Measurements from ENCODE around the gene ODC1. TPM values are rescaled to one million over a fixed set of nuclear protein-coding genes. Genes with fewer than 3 reads are reported as not detected.
A peak's percentile ranks its signal among the peaks of the same experiment; 100 is the strongest.

Gene ODC1
- polyA plus RNA-seq, 4 donors = 12.5 to 109 (median 65.5) TPM

DNA sequence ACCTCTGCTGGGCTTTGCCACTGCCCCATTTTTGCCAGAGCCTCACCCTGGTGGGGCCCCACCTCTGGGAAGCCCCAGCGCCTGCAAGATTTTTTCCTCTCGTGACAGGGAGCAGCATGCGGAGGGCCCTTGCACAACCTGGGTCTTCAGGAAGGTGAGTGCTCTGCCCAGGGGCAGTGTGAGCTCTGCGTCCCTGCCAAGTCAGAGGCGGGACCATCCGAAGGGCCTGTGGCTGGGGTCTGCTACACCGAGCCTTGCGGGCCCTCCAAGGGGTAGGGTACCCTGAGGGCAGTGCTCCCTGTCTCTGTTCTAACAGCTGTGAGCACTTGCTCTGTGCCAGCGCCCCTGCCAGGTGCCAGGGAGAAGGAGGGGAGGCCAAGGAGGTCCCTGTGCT lies 5.8 kb upstream of the ODC1 start:
- FAIRE-seq (no peak), DNase-seq (no peak)
- 93 to 94% (median 93%) methylated on average over 8 to 9 of the region's 9 CpGs for WGBS, 3 donors
- Histone ChIP-seq H3K36me3 (ENCODE audit: control insufficient read depth in 3 of 3, insufficient read depth in 2 of 3, low read depth in 1 of 3, low read length in 3 of 3) (peaks cover 0 to 2% (median 0%) of the 10 kb centered on the region in 3 donors), H3K9me3 (ENCODE audit: control insufficient read depth in 2 of 2, insufficient read depth in 1 of 2, low read depth in 1 of 2, low read length in 1 of 2) (no peaks in the 10 kb centered on the region), H3K4me3 (ENCODE audit: low read depth in 1 of 3, low read length in 3 of 3) (no peak overlapping the region), H3K27ac (ENCODE audit: low read depth in 1 of 3, low read length in 2 of 3) (no peak overlapping the region), H3K27me3 (ENCODE audit: control insufficient read depth in 3 of 3, insufficient read depth in 3 of 3, low read length in 3 of 3) (no peaks in the 10 kb centered on the region), H3K4me1 (ENCODE audit: control insufficient read depth in 3 of 3, insufficient read depth in 2 of 3, low read depth in 1 of 3, low read length in 2 of 3) (peaks cover 0 to 27% (median 0%) of the 10 kb centered on the region in 3 donors)

DNA sequence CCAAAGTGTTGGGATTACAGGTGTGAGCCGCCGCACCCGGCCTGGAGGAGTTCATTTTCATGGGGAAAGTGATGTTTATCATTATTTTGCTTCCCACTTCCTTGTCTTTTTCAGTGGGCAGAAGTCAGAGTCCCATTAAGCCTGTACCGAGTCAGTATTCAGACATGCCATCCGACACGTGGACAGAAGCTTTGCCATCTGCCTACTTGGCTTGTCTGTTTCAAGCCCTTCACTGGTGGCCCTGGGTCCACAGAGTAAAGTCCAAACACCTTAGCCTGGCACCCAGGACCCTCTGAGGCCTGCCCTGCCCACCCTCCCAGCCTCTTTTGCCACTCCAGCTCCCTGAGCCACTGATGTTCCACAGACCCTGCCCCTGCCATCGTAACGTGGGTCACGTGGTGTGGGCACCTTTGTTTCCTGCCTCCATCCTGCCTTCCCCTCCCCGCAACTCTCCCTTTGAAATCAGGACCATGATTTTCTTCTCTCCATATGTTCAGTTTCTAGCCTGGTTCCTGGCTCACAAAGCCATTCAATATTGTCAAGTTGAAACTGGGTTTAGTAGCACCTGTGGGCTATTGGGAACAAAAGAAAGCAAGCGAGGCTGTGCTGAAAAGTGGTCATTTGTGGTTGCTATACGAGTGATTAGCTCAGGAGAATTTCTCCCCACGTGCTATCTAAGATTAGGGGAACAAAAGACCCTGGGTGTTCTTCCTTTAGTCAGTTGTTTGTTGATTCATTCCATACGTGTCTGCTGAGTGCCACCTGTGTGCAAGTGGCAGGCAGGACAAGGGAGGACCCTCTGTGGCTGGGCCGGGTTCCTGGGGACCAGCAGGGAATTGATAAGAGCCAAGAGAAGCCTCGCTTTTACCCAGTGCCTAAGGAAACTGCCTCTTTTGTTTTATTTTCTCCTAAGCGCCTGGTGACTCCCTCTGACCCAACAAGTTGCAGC lies 5.1 kb upstream of the ODC1 start:
- Histone ChIP-seq H3K4me1 (ENCODE audit: control insufficient read depth in 3 of 3, insufficient read depth in 2 of 3, low read depth in 1 of 3, low read length in 2 of 3) (peaks cover 0 to 28% (median 0%) of the 10 kb centered on the region in 3 donors), H3K27ac (ENCODE audit: low read depth in 1 of 3, low read length in 2 of 3) (no peak overlapping the region), H3K27me3 (ENCODE audit: control insufficient read depth in 3 of 3, insufficient read depth in 3 of 3, low read length in 3 of 3) (no peaks in the 10 kb centered on the region), H3K36me3 (ENCODE audit: control insufficient read depth in 3 of 3, insufficient read depth in 2 of 3, low read depth in 1 of 3, low read length in 3 of 3) (peaks cover 0 to 2% (median 0%) of the 10 kb centered on the region in 3 donors), H3K4me3 (ENCODE audit: low read depth in 1 of 3, low read length in 3 of 3) (no peak overlapping the region), H3K9me3 (ENCODE audit: control insufficient read depth in 2 of 2, insufficient read depth in 1 of 2, low read depth in 1 of 2, low read length in 1 of 2) (no peaks in the 10 kb centered on the region)
- FAIRE-seq (no peak), DNase-seq (no peak)
- 79 to 81% (median 79%) methylated on average over 17 of the region's 17 CpGs for WGBS, 3 donors

DNA sequence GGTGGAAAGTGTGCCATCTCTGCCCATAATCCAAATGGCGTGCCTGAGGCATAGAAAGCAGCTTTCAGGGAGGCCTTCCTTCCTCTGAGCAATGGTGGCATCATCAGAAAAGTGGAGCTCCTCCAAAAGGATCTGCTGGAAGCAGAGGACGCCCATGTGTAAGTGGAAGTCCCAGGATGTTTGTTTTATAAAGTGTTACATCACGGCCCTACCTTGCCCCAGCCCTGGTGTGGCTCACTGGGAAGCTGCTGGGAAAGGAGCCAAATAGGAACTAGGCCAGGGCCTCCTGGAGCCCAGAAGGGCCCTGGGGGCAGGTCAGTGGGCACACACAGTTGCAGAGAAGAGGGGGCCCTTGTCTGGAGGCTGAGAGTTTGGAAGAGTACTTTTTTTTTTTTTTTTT lies 4.2 kb upstream of the ODC1 start:
- Histone ChIP-seq H3K4me1 (ENCODE audit: control insufficient read depth in 3 of 3, insufficient read depth in 2 of 3, low read depth in 1 of 3, low read length in 2 of 3) (peaks cover 0 to 26% (median 0%) of the 10 kb centered on the region in 3 donors), H3K27me3 (ENCODE audit: control insufficient read depth in 3 of 3, insufficient read depth in 3 of 3, low read length in 3 of 3) (no peaks in the 10 kb centered on the region), H3K27ac (ENCODE audit: low read depth in 1 of 3, low read length in 2 of 3) (peak overlapping the region in 1 of 3 donors; percentile 56), H3K36me3 (ENCODE audit: control insufficient read depth in 3 of 3, insufficient read depth in 2 of 3, low read depth in 1 of 3, low read length in 3 of 3) (peaks cover 0 to 2% (median 0%) of the 10 kb centered on the region in 3 donors), H3K4me3 (ENCODE audit: low read depth in 1 of 3, low read length in 3 of 3) (no peak overlapping the region), H3K9me3 (ENCODE audit: control insufficient read depth in 2 of 2, insufficient read depth in 1 of 2, low read depth in 1 of 2, low read length in 1 of 2) (no peaks in the 10 kb centered on the region)
- 37 to 61% (median 44%) methylated on average over 3 of the region's 3 CpGs for WGBS, 3 donors
- no peak for FAIRE-seq
- peak; percentile 66 to 76 for DNase-seq

DNA sequence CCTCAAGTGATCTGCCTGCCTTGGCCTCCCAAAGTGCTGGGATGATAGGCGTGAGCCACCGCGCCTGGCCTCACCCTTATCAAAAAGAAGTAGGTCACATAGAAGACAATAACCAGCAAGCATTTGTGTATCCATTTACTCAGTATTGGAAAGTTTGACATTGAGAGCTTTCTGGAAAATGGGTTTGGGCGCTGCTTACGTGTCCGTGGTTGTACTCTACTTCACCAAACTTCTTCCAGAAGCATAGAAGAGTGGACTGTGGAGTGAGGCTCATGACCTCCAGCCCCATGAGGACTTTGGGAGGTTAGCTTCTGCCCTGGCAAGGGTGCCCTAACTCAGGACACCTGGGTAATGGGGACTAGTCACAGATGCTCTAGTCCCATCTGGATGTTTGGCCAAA lies 3.7 kb upstream of the ODC1 start:
- Histone ChIP-seq H3K9me3 (ENCODE audit: control insufficient read depth in 2 of 2, insufficient read depth in 1 of 2, low read depth in 1 of 2, low read length in 1 of 2) (no peaks in the 10 kb centered on the region), H3K4me3 (ENCODE audit: low read depth in 1 of 3, low read length in 3 of 3) (no peak overlapping the region), H3K27ac (ENCODE audit: low read depth in 1 of 3, low read length in 2 of 3) (peak overlapping the region in 1 of 3 donors; percentile 56), H3K36me3 (ENCODE audit: control insufficient read depth in 3 of 3, insufficient read depth in 2 of 3, low read depth in 1 of 3, low read length in 3 of 3) (peaks cover 0 to 2% (median 0%) of the 10 kb centered on the region in 3 donors), H3K4me1 (ENCODE audit: control insufficient read depth in 3 of 3, insufficient read depth in 2 of 3, low read depth in 1 of 3, low read length in 2 of 3) (peaks cover 0 to 27% (median under 1%) of the 10 kb centered on the region in 3 donors), H3K27me3 (ENCODE audit: control insufficient read depth in 3 of 3, insufficient read depth in 3 of 3, low read length in 3 of 3) (no peaks in the 10 kb centered on the region)
- DNase-seq (no peak), FAIRE-seq (no peak)
- 81 to 87% (median 84%) methylated on average over 6 of the region's 6 CpGs for WGBS, 3 donors

DNA sequence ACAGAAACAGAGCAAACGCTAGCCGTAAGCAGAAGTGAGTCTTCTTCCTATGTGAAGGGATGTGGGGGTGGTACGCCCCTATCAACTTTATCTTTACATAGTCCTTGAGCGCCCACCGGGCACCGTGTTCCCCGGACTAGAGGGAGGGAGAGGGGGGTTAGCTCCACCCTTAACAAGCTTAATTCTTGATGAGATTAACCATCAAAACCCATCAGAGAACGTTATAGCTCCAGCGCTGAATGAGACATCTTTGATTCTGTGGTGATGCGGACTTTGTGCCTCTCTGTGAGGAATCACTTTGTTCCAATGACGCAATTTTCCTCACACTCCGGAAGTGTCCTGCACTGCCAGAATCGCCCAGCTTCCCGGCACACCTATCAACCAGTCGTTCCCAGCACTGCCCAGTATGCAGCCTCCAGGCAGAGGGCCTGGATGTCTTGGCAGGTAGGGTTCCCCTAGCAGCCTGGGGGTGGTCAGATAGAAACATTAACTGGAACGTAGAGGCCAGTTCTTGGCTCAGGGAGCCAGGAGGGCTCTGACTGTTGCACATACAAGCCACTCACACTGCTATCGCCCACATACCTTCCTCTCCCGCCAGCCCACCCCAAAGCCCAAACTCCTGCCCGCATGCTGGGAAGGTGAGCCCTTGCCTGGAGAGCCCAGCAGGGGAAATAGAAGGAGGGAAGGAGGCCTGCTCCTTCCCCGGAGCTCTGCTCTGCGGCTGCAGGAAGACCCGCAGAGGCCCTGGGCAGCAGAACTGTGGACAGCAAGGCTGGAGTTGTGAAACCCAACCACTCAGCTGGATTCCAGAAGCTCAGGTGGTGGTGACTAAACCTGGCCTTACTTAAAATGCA lies 1.9 kb upstream of the ODC1 start:
- DNase-seq (peak; percentile 93 to 96), FAIRE-seq (no peak)
- Histone ChIP-seq H3K27ac (ENCODE audit: low read depth in 1 of 3, low read length in 2 of 3) (peak overlapping the region; percentile 63 to 94 (median 91)), H3K9me3 (ENCODE audit: control insufficient read depth in 2 of 2, insufficient read depth in 1 of 2, low read depth in 1 of 2, low read length in 1 of 2) (no peaks in the 10 kb centered on the region), H3K4me1 (ENCODE audit: control insufficient read depth in 3 of 3, insufficient read depth in 2 of 3, low read depth in 1 of 3, low read length in 2 of 3) (peaks cover 3 to 42% (median 3%) of the 10 kb centered on the region in 3 donors), H3K36me3 (ENCODE audit: control insufficient read depth in 3 of 3, insufficient read depth in 2 of 3, low read depth in 1 of 3, low read length in 3 of 3) (peaks cover 0 to 4% (median 0%) of the 10 kb centered on the region in 3 donors), H3K4me3 (ENCODE audit: low read depth in 1 of 3, low read length in 3 of 3) (peak overlapping the region in 2 of 3 donors; percentile 61 to 67), H3K27me3 (ENCODE audit: control insufficient read depth in 3 of 3, insufficient read depth in 3 of 3, low read length in 3 of 3) (no peaks in the 10 kb centered on the region)
- 38 to 69% (median 54%) methylated on average over 22 of the region's 22 CpGs for WGBS, 3 donors

DNA sequence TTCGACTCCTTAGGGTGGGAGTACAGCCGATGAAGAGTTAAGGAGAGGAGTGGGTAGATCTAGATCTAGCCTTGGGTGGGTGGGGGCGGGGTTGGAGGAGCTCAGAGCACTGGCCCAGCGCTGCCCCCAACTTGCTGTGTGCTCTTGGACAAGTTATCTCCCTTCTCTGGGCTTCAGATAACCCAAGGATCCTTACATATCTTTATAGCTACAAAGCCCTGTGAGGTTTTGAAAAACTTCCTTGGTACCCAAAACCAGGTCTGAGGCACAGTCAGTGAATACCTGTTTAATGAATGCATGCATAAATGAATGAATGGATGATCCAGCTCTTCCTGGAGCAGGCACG lies 1.3 kb upstream of the ODC1 start:
- 11 to 36% (median 29%) methylated on average over 5 of the region's 5 CpGs for whole genome bisulfite sequencing, 3 donors
- no peaks in the 10 kb centered on the region for H3K27me3 ChIP-seq (ENCODE audit: control insufficient read depth in 3 of 3, insufficient read depth in 3 of 3, low read length in 3 of 3)
- peak overlapping the region in 2 of 3 donors; percentile 61 to 67 for H3K4me3 ChIP-seq (ENCODE audit: low read depth in 1 of 3, low read length in 3 of 3)
- H3K9me3 ChIP-seq (ENCODE audit: control insufficient read depth in 2 of 2, insufficient read depth in 1 of 2, low read depth in 1 of 2, low read length in 1 of 2) = no peaks in the 10 kb centered on the region
- peaks cover 0 to 8% (median under 1%) of the 10 kb centered on the region in 3 donors for H3K36me3 ChIP-seq (ENCODE audit: control insufficient read depth in 3 of 3, insufficient read depth in 2 of 3, low read depth in 1 of 3, low read length in 3 of 3)
- H3K4me1 ChIP-seq (ENCODE audit: control insufficient read depth in 3 of 3, insufficient read depth in 2 of 3, low read depth in 1 of 3, low read length in 2 of 3) = peaks cover 3 to 42% (median 3%) of the 10 kb centered on the region in 3 donors
- FAIRE-seq (no peak), DNase-seq (no peak)
- peak overlapping the region; percentile 63 to 94 (median 91) for H3K27ac ChIP-seq (ENCODE audit: low read depth in 1 of 3, low read length in 2 of 3)

DNA sequence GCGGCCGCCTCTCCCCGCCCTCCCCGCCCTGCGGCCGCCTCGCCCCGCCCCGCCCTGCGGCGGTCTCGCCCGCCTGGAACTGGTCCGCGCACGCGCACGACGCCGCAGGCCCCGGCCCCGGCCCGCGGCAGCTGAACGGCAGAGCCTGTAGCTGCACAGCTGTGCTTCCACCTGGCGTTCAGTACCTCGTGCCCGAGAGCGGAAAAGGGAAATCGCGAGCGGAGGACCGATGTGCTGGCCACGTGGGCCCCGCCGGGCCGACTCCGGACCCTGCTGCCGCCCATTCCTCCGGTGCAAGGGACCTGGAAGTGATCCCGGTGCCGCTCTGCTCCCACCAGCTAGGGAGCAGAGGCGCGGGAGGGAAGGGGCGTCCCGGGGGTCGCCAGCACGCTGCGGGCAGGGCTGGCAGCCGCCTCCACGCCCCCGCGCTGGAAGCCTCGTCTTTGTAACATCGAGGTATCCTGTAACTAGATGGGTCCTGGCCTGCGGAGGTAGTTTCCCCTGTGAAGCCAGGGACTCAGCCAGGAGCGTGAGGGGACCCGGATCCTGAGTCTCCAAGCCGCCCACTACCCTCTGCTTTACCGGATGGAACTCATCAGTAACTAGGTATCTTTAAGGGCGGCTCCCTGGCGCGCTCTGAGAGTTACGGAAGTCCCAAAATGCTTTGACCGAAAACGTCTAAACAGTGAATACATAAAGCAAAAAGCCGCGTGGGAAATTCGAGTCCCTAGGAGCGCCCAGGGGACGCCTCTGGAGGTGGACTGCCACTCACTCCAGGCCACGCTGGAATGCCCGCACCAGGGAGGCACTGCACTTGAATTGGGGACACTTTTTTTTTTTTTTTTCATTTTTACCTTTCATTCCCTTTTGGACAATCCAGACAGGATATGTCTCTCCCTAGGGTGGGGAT lies 704 bp upstream of the ODC1 start:
- H3K27me3 ChIP-seq (ENCODE audit: control insufficient read depth in 3 of 3, insufficient read depth in 3 of 3, low read length in 3 of 3) = no peaks in the 10 kb centered on the region
- FAIRE-seq = no peak
- peak; percentile 42 to 97 for DNase-seq
- H3K9me3 ChIP-seq (ENCODE audit: control insufficient read depth in 2 of 2, insufficient read depth in 1 of 2, low read depth in 1 of 2, low read length in 1 of 2) = no peaks in the 10 kb centered on the region
- H3K4me3 ChIP-seq (ENCODE audit: low read depth in 1 of 3, low read length in 3 of 3) = peak overlapping the region; percentile 27 to 67 (median 61)
- H3K4me1 ChIP-seq (ENCODE audit: control insufficient read depth in 3 of 3, insufficient read depth in 2 of 3, low read depth in 1 of 3, low read length in 2 of 3) = peaks cover 3 to 42% (median 3%) of the 10 kb centered on the region in 3 donors
- peak overlapping the region; percentile 85 to 94 (median 91) for H3K27ac ChIP-seq (ENCODE audit: low read depth in 1 of 3, low read length in 2 of 3)
- peaks cover 0 to 13% (median 4%) of the 10 kb centered on the region in 3 donors for H3K36me3 ChIP-seq (ENCODE audit: control insufficient read depth in 3 of 3, insufficient read depth in 2 of 3, low read depth in 1 of 3, low read length in 3 of 3)
- WGBS, 3 donors = 1% methylated on average over 38 to 73 of the region's 73 CpGs

Measured in small intestine (tissue), 7 donors.